SK-MEL-5 (cell line): ENCODE data around the gene COX4I1. TPM values are rescaled to one million over a fixed set of nuclear protein-coding genes. Genes with fewer than 3 reads are reported as not detected.

Experiments used
- DNase-seq: peaks from one replicate; pipeline ENCODE4 v3.0.0-alpha.2; 2016; ENCODE audit warnings: low read depth, low spot score
- in situ Hi-C: cut with HindIII; loops from 2 replicates; pipeline ENCODE4 v1.10.0; 2016; ENCODE audit warnings: low sequenced_read_pairs, high pct_unique_total_duplicates, low pct_unique_long_range_greater_than_20kb
- total RNA-seq: library from RNA; depleted of rRNA; stranded (reverse); fragments of >200 nt; shearing (Covaris generic); gene quantifications from 2 replicates; pipeline ENCODE4 v1.2.3, GENCODE V29; 2014

Gene COX4I1
- total RNA-seq, 1 experiment from 2014 or later = 696 TPM

GRCh38 chr16:85843471-85844168, 44.1 kb downstream of the COX4I1 start:
- in situ Hi-C loops = no loop called here
- DNase-seq = no peak

GRCh38 chr16:85844169-85844481, 44.6 kb downstream of the COX4I1 start:
- in situ Hi-C loops = no loop called here
- no peak for DNase-seq

GRCh38 chr16:85844786-85845185, 45.3 kb downstream of the COX4I1 start:
- no peak for DNase-seq
- in situ Hi-C loops = no loop called here

- in situ Hi-C loops = no loop called here
- DNase-seq = no peak
Observed at GRCh38 chr16:85845266-85845665, 45.8 kb downstream of the COX4I1 start.

- DNase-seq = no peak
Observed at GRCh38 chr16:85846461-85846860, 47.0 kb downstream of the COX4I1 start.

GRCh38 chr16:85847036-85847435, 47.5 kb downstream of the COX4I1 start:
- DNase-seq = no peak
- in situ Hi-C loops = no loop called here

More at GRCh38 chr16:85846461-85846860, 47.0 kb downstream of the COX4I1 start:
- in situ Hi-C loops = no loop called here

- DNase-seq = no peak
- in situ Hi-C loops = no loop called here
Observed at GRCh38 chr16:85847681-85848601, 48.4 kb downstream of the COX4I1 start.

GRCh38 chr16:85848986-85849385, 49.5 kb downstream of the COX4I1 start:
- DNase-seq = no peak
- in situ Hi-C loops = no loop called here

DNA sequence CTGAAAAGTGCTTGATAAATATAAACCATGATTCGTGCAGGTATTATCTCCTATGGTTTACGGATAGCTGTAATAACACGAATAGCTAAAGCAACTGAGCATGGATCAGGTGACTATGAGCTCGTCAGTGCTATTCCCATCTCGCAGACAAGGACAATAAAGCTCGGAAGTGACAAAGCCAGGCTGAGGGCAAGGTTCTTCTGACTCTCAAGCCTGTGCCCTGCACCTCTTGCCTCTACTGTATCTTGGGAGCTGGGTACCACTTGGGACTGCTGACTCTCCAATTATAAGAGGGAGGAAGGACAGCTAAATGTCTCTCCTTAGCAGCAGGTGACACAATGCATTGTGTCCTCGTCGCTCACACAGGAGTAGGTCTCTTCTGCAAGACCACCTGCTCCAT, 49.9 kb downstream of the COX4I1 start:
- in situ Hi-C loops = no loop called here

DNA sequence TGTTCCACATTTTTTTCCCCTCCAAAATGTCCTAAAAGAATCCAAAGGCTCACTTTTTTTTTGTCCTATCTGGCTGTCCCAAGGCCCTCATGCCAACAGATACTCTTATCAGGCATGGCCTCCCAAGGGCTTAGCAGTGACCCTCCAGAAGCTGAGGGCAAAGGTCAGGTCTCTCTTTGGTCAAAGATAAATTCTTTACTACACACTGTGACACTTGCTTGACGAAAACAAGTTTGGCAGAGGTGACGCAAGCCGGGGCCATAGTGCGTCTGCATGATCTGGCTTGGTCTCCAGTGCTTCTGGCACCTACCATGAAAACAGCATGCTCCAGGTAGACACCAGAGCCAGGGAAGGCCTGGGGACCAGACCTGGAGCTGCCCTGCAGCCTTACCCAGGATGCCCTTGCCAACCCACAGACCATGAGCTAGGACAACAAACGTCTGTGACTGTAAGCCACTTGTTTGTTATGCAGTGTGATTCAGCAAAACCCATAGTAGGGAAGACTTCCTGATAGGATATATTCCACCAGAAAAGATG, 50.9 kb downstream of the COX4I1 start:
- in situ Hi-C loops = no loop called here
- no peak for DNase-seq

More for the DNA sequence above, 49.9 kb downstream of the COX4I1 start:
- DNase-seq = no peak

DNA sequence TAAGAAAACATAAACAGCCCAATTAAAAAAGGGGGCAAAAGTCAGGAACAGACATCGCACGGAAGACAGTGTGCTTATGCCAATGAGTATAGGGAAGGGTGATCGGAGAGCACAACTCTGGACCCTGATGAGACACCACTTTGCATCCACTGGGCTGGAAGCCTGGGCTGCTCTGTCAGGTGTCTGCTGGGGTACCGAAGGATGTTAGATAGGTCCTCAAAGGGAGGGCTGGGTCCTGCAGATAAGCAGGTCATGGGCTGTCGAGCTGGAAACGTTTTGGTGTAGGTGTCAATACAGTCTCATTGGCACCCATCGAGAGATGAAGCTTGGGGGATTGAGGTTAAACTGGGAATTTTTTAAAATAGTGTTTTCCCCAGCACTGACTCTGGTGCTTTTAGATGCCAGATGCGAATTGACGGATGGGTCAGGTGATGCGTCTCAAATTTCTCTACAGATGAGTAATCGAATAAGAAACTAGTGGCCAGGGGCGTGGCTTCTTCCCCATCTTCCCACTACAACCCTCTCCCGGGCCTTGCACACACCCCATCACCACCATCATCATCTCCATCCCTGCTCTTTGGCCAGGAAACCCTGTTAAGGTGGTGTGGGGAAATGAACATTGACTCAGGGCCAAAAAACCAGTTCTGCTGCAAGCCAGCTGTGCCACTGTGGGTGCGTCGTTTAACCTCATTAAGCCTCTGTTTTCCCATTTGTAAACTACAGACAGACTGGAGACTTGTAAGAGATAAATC, 51.7 kb downstream of the COX4I1 start:
- in situ Hi-C loops = no loop called here
- no peak for DNase-seq

- in situ Hi-C loops = no loop called here
- DNase-seq = no peak
Observed at GRCh38 chr16:85853547-85854545, 54.4 kb downstream of the COX4I1 start.

GRCh38 chr16:85854935-85855334, 55.4 kb downstream of the COX4I1 start:
- in situ Hi-C loops = no loop called here
- no peak for DNase-seq

- no peak for DNase-seq
- in situ Hi-C loops = no loop called here
Observed at GRCh38 chr16:85856079-85856478, 56.6 kb downstream of the COX4I1 start.

GRCh38 chr16:85856585-85856984, 57.1 kb downstream of the COX4I1 start:
- no peak for DNase-seq
- in situ Hi-C loops = no loop called here
